Endodermal cell (in vitro differentiated cells): Measurements from ENCODE around the gene INO80B. TPM values are rescaled to one million over a fixed set of nuclear protein-coding genes. Genes with fewer than 3 reads are reported as not detected.

ENCODE experiments used
- DNase-seq: peaks from one replicate; pipeline ENCODE4 v3.0.0-alpha.2; 2017
- H3K27ac ChIP-seq: 2 replicates; pipeline ENCODE4 v1.5.1; 2013; ENCODE audit warnings: mild to moderate bottlenecking, low read depth, low read length, moderate library complexity
- H3K27me3 ChIP-seq: 2 replicates; pipeline ENCODE4 v1.6.1; 2013; ENCODE audit warnings: mild to moderate bottlenecking, low read length, moderate library complexity; ENCODE audit not compliant: insufficient read depth, control insufficient read depth, poor library complexity, severe bottlenecking
- H3K36me3 ChIP-seq: 2 replicates; pipeline ENCODE4 v1.7.0; 2013; ENCODE audit warnings: mild to moderate bottlenecking, low read length, moderate library complexity; ENCODE audit not compliant: control insufficient read depth, insufficient read depth
- H3K4me1 ChIP-seq: one replicate; pipeline ENCODE4 v1.7.0; 2013; ENCODE audit warnings: low read length; ENCODE audit not compliant: control insufficient read depth, insufficient read depth
- H3K4me3 ChIP-seq: 2 replicates; pipeline ENCODE4 v1.5.1; 2013; ENCODE audit warnings: mild to moderate bottlenecking, low read length, moderate library complexity
- H3K9ac ChIP-seq: 2 replicates; pipeline ENCODE4 v1.6.1; 2013; ENCODE audit warnings: mild to moderate bottlenecking, low read length, moderate library complexity; ENCODE audit not compliant: poor library complexity, severe bottlenecking; ENCODE audit errors: extremely low read depth
- H3K9me3 ChIP-seq: 2 replicates; pipeline ENCODE4 v1.6.1; 2013; ENCODE audit warnings: mild to moderate bottlenecking, low read length, moderate library complexity; ENCODE audit not compliant: control insufficient read depth
- H3K27ac Mint-ChIP-seq: 2 replicates; pipeline ENCODE4 v1.8.0; 2020; ENCODE audit warnings: mixed read lengths
- H3K27me3 Mint-ChIP-seq: 2 replicates; pipeline ENCODE4 v1.8.0; 2021; ENCODE audit warnings: mild to moderate bottlenecking, mixed read lengths; ENCODE audit not compliant: insufficient read depth
- H3K36me3 Mint-ChIP-seq: 2 replicates; pipeline ENCODE4 v1.8.0; 2020; ENCODE audit warnings: low read depth, mixed read lengths
- H3K4me1 Mint-ChIP-seq: 2 replicates; pipeline ENCODE4 v1.8.0; 2020; ENCODE audit warnings: mixed read lengths
- H3K4me3 Mint-ChIP-seq: 2 replicates; pipeline ENCODE4 v1.8.0; 2020; ENCODE audit warnings: mild to moderate bottlenecking, moderate library complexity, mixed read lengths
- H3K9me3 Mint-ChIP-seq: 2 replicates; pipeline ENCODE4 v1.8.0; 2020; ENCODE audit warnings: mild to moderate bottlenecking, mixed read lengths
- CTCF ChIP-seq: fragments of 200-600 bp; sonication (generic); conservative IDR thresholded peaks from 2 replicates; pipeline ENCODE4 v1.5.0; 2021; ENCODE audit warnings: antibody characterized with exemption, mild to moderate bottlenecking
- WGBS, 2 experiments: methylation state at CpG; one replicate each; pipeline versions ENCODE4 v1.1.5 to v1.1.7; 2013; ENCODE audit warnings: missing lambda C conversion rate in 2 of 2, mixed read lengths in 1 of 2; ENCODE audit not compliant: insufficient coverage in 1 of 2, insufficient read length in 1 of 2; 5-methylcytosine and 5-hydroxymethylcytosine counted together
- total RNA-seq, 2 donors: library from RNA; stranded (reverse); fragmentation: NEBNext Ultra II Directional in 1 of 2; extraction: Animal tissue kit (Norgen Biotek cat#: 25700) in 1 of 2; gene quantifications; 2 replicates in 1 of 2; 3 replicates in 1 of 2; pipeline ENCODE4 v1.2.1, GENCODE V29; 2021

Gene INO80B
- total RNA-seq, 2 donors from 2014 or later: 23.9 to 38.8 TPM

DNA sequence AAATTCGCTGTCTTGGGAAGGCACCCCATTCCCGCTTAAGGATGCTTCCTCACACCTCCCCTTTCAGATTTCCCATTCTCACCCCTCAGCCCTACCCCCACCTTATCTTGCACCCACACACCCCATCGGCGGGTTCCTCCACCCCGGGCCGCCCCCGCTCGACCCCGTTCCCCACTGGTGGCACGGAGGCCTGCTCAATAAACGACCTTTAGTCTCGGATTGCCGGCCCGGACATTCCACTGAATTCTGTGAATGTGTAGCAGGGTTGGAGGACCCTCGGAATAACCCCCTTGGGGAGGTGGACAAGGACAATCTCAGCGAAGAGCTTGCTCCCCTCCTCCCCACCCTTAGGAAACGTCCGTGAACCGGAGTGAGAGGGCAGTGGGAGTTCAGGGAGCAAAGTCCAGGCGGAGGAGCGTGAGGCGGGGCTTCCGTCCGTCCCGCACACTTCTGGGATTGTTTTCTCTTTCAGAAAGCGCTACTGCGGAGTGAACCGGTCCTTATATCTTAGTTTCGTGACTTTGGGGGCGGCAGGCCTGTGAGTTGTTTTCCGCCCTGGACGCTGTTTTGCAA, 47.3 kb downstream of the INO80B start:
- Histone ChIP-seq H3K27ac (no peak overlapping the region), H3K27me3 (peaks cover 86% of the 10 kb centered on the region), H3K36me3 (peaks cover 11% of the 10 kb centered on the region), H3K9me3 (no peaks in the 10 kb centered on the region), H3K9ac (no peak overlapping the region), H3K4me1 (peaks cover 4% of the 10 kb centered on the region), H3K4me3 (peak overlapping the region; percentile 76)
- H3K4me3 Mint-ChIP-seq: peak overlapping the region; percentile 68
- peak overlapping the region; percentile 78 for H3K27ac Mint-ChIP-seq
- no peak for TF ChIP-seq CTCF
- peaks cover 38% of the 10 kb centered on the region for H3K4me1 Mint-ChIP-seq
- WGBS, 2 experiments: 22 to 30% methylated on average over 14 to 32 of the region's 32 CpGs
- peak; percentile 66 for DNase-seq
- peaks cover 22% of the 10 kb centered on the region for H3K36me3 Mint-ChIP-seq
- H3K27me3 Mint-ChIP-seq: peaks cover 83% of the 10 kb centered on the region
- H3K9me3 Mint-ChIP-seq: no peaks in the 10 kb centered on the region

DNA sequence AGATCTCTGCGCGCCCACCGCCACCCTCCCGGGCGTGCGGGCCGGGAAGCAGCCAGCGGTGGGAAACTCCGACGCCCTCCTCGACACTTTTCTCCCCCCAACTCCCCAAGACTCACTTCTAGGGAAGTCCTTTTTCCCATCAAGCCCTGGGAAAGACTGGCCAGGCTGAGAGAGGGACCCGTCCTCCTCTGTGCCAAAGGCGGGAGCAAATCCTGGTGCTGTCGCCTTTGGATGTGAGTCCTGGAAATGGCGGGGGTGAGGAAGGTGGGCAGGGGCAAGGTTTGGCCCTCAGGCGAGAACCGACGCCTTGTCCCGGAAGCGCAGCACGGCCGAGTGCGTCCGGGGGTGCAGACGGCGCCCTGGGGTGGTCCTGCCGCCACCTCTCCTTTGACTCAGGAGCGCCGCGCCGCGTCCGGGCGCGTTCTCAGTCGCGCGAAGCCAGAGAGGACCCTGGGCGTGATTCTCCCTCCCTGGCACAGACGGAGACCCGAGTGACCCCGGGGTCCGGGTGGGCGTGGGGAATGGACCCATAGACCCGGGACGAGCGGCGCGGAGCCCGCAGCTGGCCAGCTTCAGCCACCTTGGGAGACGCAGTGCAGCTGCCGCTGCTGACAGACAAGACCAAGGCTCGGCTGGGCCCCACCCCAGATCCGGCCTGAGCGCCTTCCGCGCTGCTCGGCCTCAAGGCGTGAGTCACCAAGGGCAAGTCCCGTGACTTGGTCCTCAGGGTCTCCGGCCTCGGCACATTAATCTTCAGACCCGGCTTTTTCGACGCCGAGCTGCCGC, 48.0 kb downstream of the INO80B start:
- Histone ChIP-seq H3K4me1 (peaks cover 4% of the 10 kb centered on the region), H3K9me3 (no peaks in the 10 kb centered on the region), H3K36me3 (peaks cover 11% of the 10 kb centered on the region), H3K27me3 (peaks cover 80% of the 10 kb centered on the region), H3K27ac (no peak overlapping the region), H3K9ac (no peak overlapping the region), H3K4me3 (peak overlapping the region; percentile 76)
- 8 to 9% methylated on average over 34 to 67 of the region's 67 CpGs for WGBS, 2 experiments
- Mint-ChIP-seq H3K4me3 (peak overlapping the region; percentile 68), H3K27ac (peak overlapping the region; percentile 78), H3K36me3 (peaks cover 22% of the 10 kb centered on the region), H3K27me3 (peaks cover 77% of the 10 kb centered on the region), H3K9me3 (no peaks in the 10 kb centered on the region), H3K4me1 (peaks cover 36% of the 10 kb centered on the region)
- DNase-seq: peak; percentile 90
- TF ChIP-seq CTCF: peak; percentile 36

DNA sequence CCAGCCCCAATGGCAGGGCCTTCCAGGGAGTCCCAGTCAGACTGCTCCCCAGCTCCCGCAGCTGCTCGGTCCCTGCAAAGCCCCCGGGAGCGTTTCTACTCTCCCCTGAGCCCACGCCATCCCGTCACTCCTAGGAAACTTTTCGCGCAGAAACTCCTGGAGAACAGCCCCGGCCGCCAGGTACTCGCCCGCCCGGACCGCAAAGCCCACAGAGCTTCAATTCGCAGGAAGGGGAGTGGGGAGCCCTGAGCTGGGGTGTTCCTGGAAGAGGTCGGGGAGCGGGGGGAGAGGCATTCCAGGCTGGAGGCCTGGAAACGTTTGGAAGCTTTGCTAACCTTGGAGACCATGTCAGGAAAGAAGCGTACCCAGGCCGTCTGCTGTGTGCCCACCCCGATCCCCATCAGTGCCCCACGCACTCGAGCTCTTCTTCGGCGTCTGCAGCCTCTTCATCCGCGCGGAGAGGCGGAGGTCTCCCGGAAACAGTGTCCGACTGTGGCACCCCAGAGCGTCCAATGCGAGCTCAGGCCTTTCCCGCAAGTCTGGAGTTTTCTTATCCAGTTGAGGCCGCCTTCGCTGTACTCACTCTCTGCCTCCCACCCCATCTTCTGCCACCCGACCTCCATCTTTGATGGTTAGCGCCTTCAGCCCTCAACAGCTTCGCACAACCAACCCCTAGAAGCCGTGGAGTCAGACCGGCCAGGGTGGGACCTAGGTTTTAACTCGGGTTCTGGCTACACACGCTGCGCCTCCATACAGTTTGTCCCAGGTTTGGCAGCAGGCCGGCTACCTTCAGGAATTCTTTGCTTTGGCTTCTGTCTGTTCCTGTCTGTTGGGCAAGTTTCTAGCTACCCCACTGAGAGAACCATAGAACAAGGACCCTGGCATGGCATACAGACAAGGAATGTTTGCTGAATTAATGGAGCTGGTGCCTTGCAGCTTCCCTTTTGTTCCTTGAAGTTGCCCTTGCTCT, 48.9 kb downstream of the INO80B start:
- WGBS, 2 experiments: 77 to 85% methylated on average over 31 to 45 of the region's 45 CpGs
- H3K36me3 Mint-ChIP-seq: peaks cover 22% of the 10 kb centered on the region
- H3K4me3 Mint-ChIP-seq: peak overlapping the region; percentile 68
- peaks cover 40% of the 10 kb centered on the region for H3K4me1 Mint-ChIP-seq
- H3K27me3 Mint-ChIP-seq: peaks cover 74% of the 10 kb centered on the region
- no peak for TF ChIP-seq CTCF
- Histone ChIP-seq H3K9me3 (no peaks in the 10 kb centered on the region), H3K9ac (no peak overlapping the region), H3K4me3 (peak overlapping the region; percentile 76), H3K36me3 (peaks cover 11% of the 10 kb centered on the region), H3K27me3 (peaks cover 71% of the 10 kb centered on the region), H3K27ac (no peak overlapping the region), H3K4me1 (peaks cover 4% of the 10 kb centered on the region)
- peak; percentile 58 for DNase-seq
- no peaks in the 10 kb centered on the region for H3K9me3 Mint-ChIP-seq
- H3K27ac Mint-ChIP-seq: peak overlapping the region; percentile 64
